GM12878 (cell line): Measurements from ENCODE around the gene CALD1. TPM values are rescaled to one million over a fixed set of nuclear protein-coding genes. Genes with fewer than 3 reads are reported as not detected.

Experiments
- ATAC-seq: fragments of 200-7000 bp; cut with Tn5 transposase; 3 replicates; pipeline ENCODE4 v1.9.1; 2020; ENCODE audit warnings: mild to moderate bottlenecking, moderate library complexity
- BruUV-seq: library from RNA; stranded (reverse); fragments of 400-500 nt; replicated peaks from 2 replicates; lab custom pipeline; 2021; lab: Mats Ljungman, UMichigan
- CTCF ChIA-PET: fragments of 300-600 bp; sonication (Branson Sonifier 250); formaldehyde crosslinking; extraction: SDS; loops from one replicate; lab custom pipeline; 2021; ENCODE audit warnings: inconsistent platforms; lab: Yijun Ruan, JAX
- POLR2A ChIA-PET: fragments of 350-600 bp; formaldehyde crosslinking; extraction: SDS; loops from one replicate; lab custom pipeline; 2021; ENCODE audit warnings: inconsistent platforms; lab: Charles Lee
- RAD21 ChIA-PET: fragments of 300-600 bp; sonication (Branson Sonifier 250); formaldehyde crosslinking; loops from one replicate; lab custom pipeline; 2023; ENCODE audit warnings: antibody characterized with exemption; ENCODE audit not compliant: unreplicated experiment; lab: Charles Lee
- SMC1A ChIA-PET: fragments of 300-600 bp; sonication (Branson Sonifier 250); formaldehyde crosslinking; loops from one replicate; lab custom pipeline; 2023; ENCODE audit not compliant: unreplicated experiment, uncharacterized antibody; lab: Charles Lee
- DNase-seq: peaks from one replicate; pipeline ENCODE4 v3.0.0-alpha.2; 2011; ENCODE audit warnings: low read depth, low spot score
- FAIRE-seq: peaks from 3 replicates; lab custom pipeline; 2011; peaks lifted over from hg19 to GRCh38; lab: Jason Lieb, UNC
- H2AFZ ChIP-seq: 2 replicates; pipeline ENCODE4 v1.6.0; 2011; ENCODE audit warnings: low read depth, low read length, control low read depth; ENCODE audit not compliant: control insufficient read depth
- H3K27ac ChIP-seq: 2 replicates; pipeline ENCODE4 v1.5.1; 2011; ENCODE audit warnings: control low read depth; ENCODE audit not compliant: control insufficient read depth, insufficient read depth
- H3K27me3 ChIP-seq, 2 experiments: replicated peaks in 1 of 2; 2 replicates each; pipeline versions ENCODE4 v1.6.0 to v1.6.1; 2011; ENCODE audit warnings: low read length in 1 of 2; ENCODE audit not compliant: control insufficient read depth in 2 of 2, insufficient read depth in 2 of 2
- H3K36me3 ChIP-seq, 2 experiments: 2 replicates each; pipeline ENCODE4 v1.5.1; 2011; ENCODE audit warnings: low read length in 1 of 2; ENCODE audit not compliant: control insufficient read depth in 2 of 2, insufficient read depth in 2 of 2
- H3K4me1 ChIP-seq: 2 replicates; pipeline ENCODE4 v1.6.1; 2011; ENCODE audit warnings: mild to moderate bottlenecking, low read length, moderate library complexity, mixed read lengths; ENCODE audit not compliant: control insufficient read depth, insufficient read depth
- H3K4me2 ChIP-seq: 2 replicates; pipeline ENCODE4 v1.6.0; 2011; ENCODE audit warnings: control low read depth; ENCODE audit not compliant: control insufficient read depth, insufficient read depth
- H3K4me3 ChIP-seq: fragments of 200-600 bp; sonication (generic); 2 replicates; pipeline ENCODE4 v1.5.1; 2016
- H3K79me2 ChIP-seq: 2 replicates; pipeline ENCODE4 v1.6.0; 2011; ENCODE audit warnings: low read length; ENCODE audit not compliant: control insufficient read depth, insufficient read depth
- H3K9ac ChIP-seq: 2 replicates; pipeline ENCODE4 v1.8.0; 2011; ENCODE audit warnings: low read length, control low read depth, mixed read lengths; ENCODE audit not compliant: control insufficient read depth, insufficient read depth
- H3K9me3 ChIP-seq: replicated peaks from 3 replicates; pipeline ENCODE4 v1.5.1; 2011; ENCODE audit warnings: mild to moderate bottlenecking, low read length; ENCODE audit not compliant: control insufficient read depth, insufficient read depth
- H4K20me1 ChIP-seq: 2 replicates; pipeline ENCODE4 v1.6.0; 2011; ENCODE audit not compliant: control insufficient read depth, insufficient read depth
- ATF2 ChIP-seq: IDR thresholded peaks from 2 replicates; pipeline ENCODE4 v1.6.1; 2012; ENCODE audit warnings: low read length, inconsistent platforms
- BACH1 ChIP-seq: fragments of 450-650 bp; IDR thresholded peaks from 2 replicates; pipeline ENCODE4 v1.6.1; 2017; ENCODE audit warnings: mild to moderate bottlenecking, borderline replicate concordance
- BCL11A ChIP-seq: IDR thresholded peaks from 2 replicates; pipeline ENCODE4 v1.6.1; 2011; ENCODE audit warnings: low read depth, low read length
- CHD4 ChIP-seq: fragments of 200-600 bp; sonication (generic); IDR thresholded peaks from 2 replicates; pipeline ENCODE4 v1.6.1; 2016; ENCODE audit warnings: mild to moderate bottlenecking
- CREM ChIP-seq: IDR thresholded peaks from 2 replicates; pipeline ENCODE4 v1.6.1; 2014; ENCODE audit warnings: antibody characterized with exemption, low read depth
- GATAD2B ChIP-seq: fragments of 450-650 bp; conservative IDR thresholded peaks from 2 replicates; pipeline ENCODE4 v1.6.1; 2017; ENCODE audit warnings: low read depth, mild to moderate bottlenecking, moderate library complexity
- MEF2B ChIP-seq: fragments of 450-650 bp; IDR thresholded peaks from 2 replicates; pipeline ENCODE4 v1.6.1; 2018; ENCODE audit warnings: mild to moderate bottlenecking, moderate library complexity; ENCODE audit not compliant: partially characterized antibody, poor library complexity, severe bottlenecking
- NBN ChIP-seq: fragments of 450-650 bp; IDR thresholded peaks from 2 replicates; pipeline ENCODE4 v1.6.1; 2016
- NFIC ChIP-seq: IDR thresholded peaks from 2 replicates; pipeline ENCODE4 v1.6.1; 2012; ENCODE audit warnings: low read depth, mild to moderate bottlenecking, inconsistent platforms, low read length, moderate library complexity
- NR2C2 ChIP-seq: IDR thresholded peaks from 2 replicates; pipeline ENCODE4 v1.6.1; 2011; ENCODE audit warnings: borderline replicate concordance, low read depth; ENCODE audit not compliant: control insufficient read depth, insufficient read length
- POU2F2 ChIP-seq: IDR thresholded peaks from 3 replicates; pipeline ENCODE4 v1.6.1; 2011; ENCODE audit warnings: low read depth, mild to moderate bottlenecking, low read length, borderline replicate concordance
- RUNX3 ChIP-seq: IDR thresholded peaks from 2 replicates; pipeline ENCODE4 v1.6.1; 2012; ENCODE audit warnings: low read length, inconsistent platforms
- SMAD1 ChIP-seq: fragments of 450-650 bp; IDR thresholded peaks from 2 replicates; pipeline ENCODE4 v1.6.1; 2018; ENCODE audit warnings: mild to moderate bottlenecking, low read depth; ENCODE audit not compliant: partially characterized antibody
- TARDBP ChIP-seq: IDR thresholded peaks from 2 replicates; pipeline ENCODE4 v1.6.1; 2016; ENCODE audit warnings: borderline replicate concordance
- TCF12 ChIP-seq: IDR thresholded peaks from 2 replicates; pipeline ENCODE4 v1.6.1; 2011; ENCODE audit warnings: low read depth, mild to moderate bottlenecking, low read length
- ZBTB11 ChIP-seq: fragments of 450-650 bp; formaldehyde crosslinking; IDR thresholded peaks from 2 replicates; pipeline ENCODE4 v1.5.0; 2022; ENCODE audit warnings: mild to moderate bottlenecking, missing genetic modification characterization
- ZNF217 ChIP-seq: fragments of 450-650 bp; IDR thresholded peaks from 2 replicates; pipeline ENCODE4 v1.6.1; 2017; ENCODE audit warnings: antibody characterized with exemption, mild to moderate bottlenecking
- ZNF24 ChIP-seq: fragments of 450-650 bp; IDR thresholded peaks from 2 replicates; pipeline ENCODE4 v1.6.1; 2017; ENCODE audit warnings: antibody characterized with exemption, mild to moderate bottlenecking
- WGBS: methylation state at CpG from one replicate; pipeline ENCODE4 v1.1.6; 2016; ENCODE audit warnings: low lambda C conversion rate; ENCODE audit not compliant: insufficient replicate concordance, insufficient coverage; ENCODE audit errors: missing lambda C conversion rate; 5-methylcytosine and 5-hydroxymethylcytosine counted together
- in situ Hi-C: fragments of 300-500 bp; cut with MboI; formaldehyde crosslinking; loops from 9 replicates; pipeline ENCODE4 v1.14.3; 2018; ENCODE audit warnings: mixed read lengths
- intact Hi-C: fragments of 100-400 bp; cut with micrococcal nuclease; formaldehyde crosslinking; loops from one replicate; pipeline ENCODE4 v1.14.2; 2022; ENCODE audit not compliant: unreplicated experiment
- polyA plus RNA-seq, 11 experiments: library from polyadenylated mRNA; depleted of rRNA in 4 of 11; unstranded in 6 of 11; stranded (reverse) in 5 of 11; fragments of >200 nt; fragmentation: Nextera tagmentation in 4 of 11; fragmentation: Illumina TruSeq in 1 of 11; extraction: Ambion mirVana in 4 of 11; extraction: Trizol in 1 of 11; gene quantifications; 1 replicate in 1 of 11; 2 replicates in 10 of 11; pipeline versions ENCODE4 v1.2.1 to v1.2.3, GENCODE V29; 2011 to 2016; ENCODE audit warnings: inconsistent platforms in 2 of 11, missing spikeins in 2 of 11, low read depth in 1 of 11
- total RNA-seq, 4 experiments: library from RNA; depleted of rRNA in 3 of 4; stranded (reverse); fragments of >200 nt in 3 of 4; fragmentation: Illumina TruSeq in 1 of 4; extraction: Trizol in 1 of 4; gene quantifications; 2 replicates each; pipeline versions ENCODE4 v1.2.1 to v1.2.3, GENCODE V29; 2013 to 2021

CALD1 gene
- total and polyA plus RNA-seq, 10 of the 15 experiments (the other 5 are each of a cell fraction or from before 2014, with no cell fraction given), result 0.03 to 1.3 (median 0.22) TPM

GRCh38 chr7:134900166-134900982 is 120.9 kb downstream of the CALD1 start:
- Histone ChIP-seq H2AFZ (peak overlapping the region; percentile 9), H3K4me1 (peaks cover 20% of the 10 kb centered on the region), H3K36me3 (no peaks in the 10 kb centered on the region), H4K20me1 (no peaks in the 10 kb centered on the region), H3K27ac (peak overlapping the region; percentile 37; the same call in 1 of the 2 replicates), H3K4me2 (peak overlapping the region; percentile 91), H3K9me3 (peaks cover 12% of the 10 kb centered on the region), H3K4me3 (peak overlapping the region; percentile 51), H3K9ac (no peak overlapping the region), H3K79me2 (no peaks in the 10 kb centered on the region), H3K27me3 (no peaks in the 10 kb centered on the region)
- FAIRE-seq (peak; percentile 7), ATAC-seq (peak; percentile 83), DNase-seq (peak; percentile 35)
- CTCF ChIA-PET, result interaction anchor here (0.7 to 2.5 kb wide), 16 partner anchors 10 to 269 kb away, joined by 3 to 15 read pairs (median 4); partner anchors contain the start of gene AGBL3
- SMC1A ChIA-PET, result interaction anchor here (0.7 to 4.7 kb wide), 23 partner anchors 9 to 374 kb away, joined by 3 to 33 read pairs (median 5); partner anchors contain the start of genes AGBL3 and TMEM140
- in situ Hi-C loops (no loop called here), intact Hi-C loops (no loop called here)
- RAD21 ChIA-PET, result interaction anchor here (0.7 to 5.2 kb wide), 22 partner anchors 9 to 352 kb away, joined by 3 to 42 read pairs (median 3); partner anchors contain the start of gene AGBL3
- WGBS, result 44% methylated on average over 9 of the region's 9 CpGs
- POLR2A ChIA-PET, result interaction anchor here (0.6 to 2.3 kb wide), 7 partner anchors 8 to 285 kb away, joined by 3 to 20 read pairs (median 5); no protein-coding TSS in a partner anchor
- no TSS peak for BruUV-seq
- TF ChIP-seq RUNX3 (peak; percentile 86), NR2C2 (no peak), POU2F2 (peak; percentile 93), ZBTB11 (CRISPR knock-in tag) (no peak), GATAD2B (0 out of 2 replicates have a peak, but pooled peaks have one; percentile 32), BCL11A (0 out of 2 replicates have a peak, but pooled peaks have one; percentile 4), CREM (0 out of 2 replicates have a peak, but pooled peaks have one; percentile 16), NBN (peak; percentile 41), SMAD1 (no peak), MEF2B (peak; percentile 24), CHD4 (no peak), ZNF217 (no peak), ZNF24 (0 out of 2 replicates have a peak, but pooled peaks have one; percentile 5), NFIC (peak; percentile 42; the same call in 1 of the 2 replicates), BACH1 (peak; percentile 34; the same call in 1 of the 2 replicates), TARDBP (no peak), ATF2 (peak; percentile 48), TCF12 (0 out of 2 replicates have a peak, but pooled peaks have one; percentile 57)
